CD4-positive, CD25-positive, alpha-beta regulatory T cell (primary cell): ENCODE measurements around the gene MAP1LC3A. TPM values are rescaled to one million over a fixed set of nuclear protein-coding genes. Genes with fewer than 3 reads are reported as not detected.

Experiments used
- ATAC-seq, 2 donors: fragments of 150-1000 bp; cut with Tn5 transposase; one replicate each; pipeline ENCODE4 v1.10.0; 2021; ENCODE audit warnings: low read depth in 2 of 2, moderate number of reproducible peaks in 2 of 2, moderate library complexity in 1 of 2
- DNase-seq, 3 donors: peaks; one replicate each; pipeline versions ENCODE4 v3.0.0 to v3.0.0-alpha.2; 2012 to 2022; ENCODE audit warnings: mixed read lengths in 1 of 3
- H3K27ac ChIP-seq: one replicate; pipeline ENCODE4 v1.7.0; 2013; ENCODE audit warnings: mild to moderate bottlenecking, low read length; ENCODE audit not compliant: insufficient read depth, poor library complexity, severe bottlenecking
- H3K27me3 ChIP-seq: one replicate; pipeline ENCODE4 v1.7.0; 2013; ENCODE audit warnings: low read length; ENCODE audit not compliant: control insufficient read depth, insufficient read depth
- H3K36me3 ChIP-seq: one replicate; pipeline ENCODE4 v1.7.0; 2013; ENCODE audit warnings: mild to moderate bottlenecking, low read length, moderate library complexity; ENCODE audit not compliant: control insufficient read depth, insufficient read depth
- H3K4me1 ChIP-seq: 2 replicates; pipeline ENCODE4 v1.7.0; 2013; ENCODE audit warnings: mild to moderate bottlenecking, low read length; ENCODE audit not compliant: insufficient read depth, control insufficient read depth, poor library complexity, severe bottlenecking
- H3K4me3 ChIP-seq: one replicate; pipeline ENCODE4 v1.7.0; 2013; ENCODE audit warnings: low read depth, mild to moderate bottlenecking, low read length, moderate library complexity
- H3K9me3 ChIP-seq, 2 experiments: 1 replicate in 1 of 2; 2 replicates in 1 of 2; pipeline ENCODE4 v1.7.0; 2013; ENCODE audit warnings: low read length in 2 of 2, mild to moderate bottlenecking in 1 of 2, moderate library complexity in 1 of 2; ENCODE audit not compliant: control insufficient read depth in 2 of 2
- H3K27ac Mint-ChIP-seq, 3 donors: one replicate each; pipeline ENCODE4 v1.8.0; 2020 to 2022; ENCODE audit warnings: mild to moderate bottlenecking in 3 of 3, mixed read lengths in 3 of 3, moderate library complexity in 2 of 3
- H3K27me3 Mint-ChIP-seq: one replicate; pipeline ENCODE4 v1.8.0; 2022; ENCODE audit warnings: mild to moderate bottlenecking, mixed read lengths
- H3K36me3 Mint-ChIP-seq: one replicate; pipeline ENCODE4 v1.8.0; 2020; ENCODE audit warnings: mixed read lengths
- H3K4me1 Mint-ChIP-seq, 4 donors: one replicate each; pipeline ENCODE4 v1.8.0; 2020 to 2022; ENCODE audit warnings: mixed read lengths in 4 of 4, mild to moderate bottlenecking in 1 of 4
- H3K4me3 Mint-ChIP-seq, 4 donors: one replicate each; pipeline ENCODE4 v1.8.0; 2020 to 2022; ENCODE audit warnings: mild to moderate bottlenecking in 4 of 4, mixed read lengths in 4 of 4, moderate library complexity in 3 of 4
- H3K9me3 Mint-ChIP-seq, 7 donors: one replicate each; pipeline ENCODE4 v1.8.0; 2020 to 2022; ENCODE audit warnings: mixed read lengths in 7 of 7, mild to moderate bottlenecking in 3 of 7, moderate library complexity in 2 of 7
- polyA plus RNA-seq, 4 donors: library from polyadenylated mRNA; unstranded; fragments of 300-500 nt; fragmentation: Illumina TruSeq; gene quantifications; one replicate each; pipeline ENCODE4 v1.2.3, GENCODE V29; 2021
- total RNA-seq: library from RNA; stranded (reverse); gene quantifications from one replicate; pipeline ENCODE4 v1.2.3, GENCODE V29; 2022

The MAP1LC3A gene
- total and polyA plus RNA-seq, 5 donors from 2014 or later: 3.9 to 23.9 (median 6.0) TPM

- Mint-ChIP-seq H3K27me3 (no peaks in the 10 kb centered on the region), H3K4me3 (no peak overlapping the region), H3K27ac (no peak overlapping the region), H3K9me3 (no peaks in the 10 kb centered on the region), H3K4me1 (peaks cover 8 to 18% (median 12%) of the 10 kb centered on the region in 4 donors), H3K36me3 (peaks cover 25% of the 10 kb centered on the region)
- DNase-seq (no peak), ATAC-seq (no peak)
- peaks cover 4% of the 10 kb centered on the region for H3K4me1 ChIP-seq
- no peak overlapping the region for H3K27ac ChIP-seq
- H3K9me3 ChIP-seq: no peaks in the 10 kb centered on the region
- no peak overlapping the region for H3K4me3 ChIP-seq
- peaks cover 9% of the 10 kb centered on the region for H3K36me3 ChIP-seq
- no peaks in the 10 kb centered on the region for H3K27me3 ChIP-seq
Observed at GRCh38 chr20:34574426-34574825, 15.9 kb downstream of the MAP1LC3A start.

- no peaks in the 10 kb centered on the region for H3K9me3 Mint-ChIP-seq
- H3K27me3 Mint-ChIP-seq: no peaks in the 10 kb centered on the region
- H3K27ac Mint-ChIP-seq: peak overlapping the region in 1 of 3 donors; percentile 35
Observed at GRCh38 chr20:34574861-34575260, 16.3 kb downstream of the MAP1LC3A start.

GRCh38 chr20:34575271-34575670, 16.8 kb downstream of the MAP1LC3A start:
- no peaks in the 10 kb centered on the region for H3K27me3 ChIP-seq
- Mint-ChIP-seq H3K27me3 (no peaks in the 10 kb centered on the region), H3K9me3 (no peaks in the 10 kb centered on the region), H3K27ac (no peak overlapping the region), H3K4me1 (peaks cover 17 to 27% (median 20%) of the 10 kb centered on the region in 4 donors), H3K4me3 (no peak overlapping the region), H3K36me3 (peaks cover 25% of the 10 kb centered on the region)
- H3K9me3 ChIP-seq: no peaks in the 10 kb centered on the region
- peaks cover 9% of the 10 kb centered on the region for H3K36me3 ChIP-seq
- no peak overlapping the region for H3K27ac ChIP-seq
- H3K4me3 ChIP-seq: no peak overlapping the region
- ATAC-seq (no peak), DNase-seq (no peak)
- peaks cover 13% of the 10 kb centered on the region for H3K4me1 ChIP-seq

More at GRCh38 chr20:34574861-34575260, 16.3 kb downstream of the MAP1LC3A start:
- no peak for ATAC-seq
- H3K4me3 ChIP-seq: no peak overlapping the region
- H3K27ac ChIP-seq: no peak overlapping the region
- peaks cover 9% of the 10 kb centered on the region for H3K36me3 ChIP-seq
- Mint-ChIP-seq H3K36me3 (peaks cover 25% of the 10 kb centered on the region), H3K4me3 (no peak overlapping the region), H3K4me1 (peaks cover 13 to 23% (median 16%) of the 10 kb centered on the region in 4 donors)
- no peaks in the 10 kb centered on the region for H3K9me3 ChIP-seq
- no peaks in the 10 kb centered on the region for H3K27me3 ChIP-seq
- no peak for DNase-seq
- H3K4me1 ChIP-seq: peaks cover 8% of the 10 kb centered on the region

- DNase-seq: no peak
- Mint-ChIP-seq H3K4me1 (peaks cover 22 to 31% (median 24%) of the 10 kb centered on the region in 4 donors), H3K9me3 (no peaks in the 10 kb centered on the region), H3K4me3 (no peak overlapping the region), H3K36me3 (peaks cover 24% of the 10 kb centered on the region), H3K27ac (peak overlapping the region in 1 of 3 donors; percentile 51), H3K27me3 (no peaks in the 10 kb centered on the region)
- Histone ChIP-seq H3K9me3 (no peaks in the 10 kb centered on the region), H3K27ac (no peak overlapping the region), H3K4me1 (peaks cover 17% of the 10 kb centered on the region), H3K4me3 (no peak overlapping the region), H3K27me3 (no peaks in the 10 kb centered on the region), H3K36me3 (peaks cover 9% of the 10 kb centered on the region)
- no peak for ATAC-seq
Observed at GRCh38 chr20:34575756-34576155, 17.2 kb downstream of the MAP1LC3A start.

- peaks cover 7% of the 10 kb centered on the region for H3K36me3 ChIP-seq
Observed at GRCh38 chr20:34577061-34577460, 18.5 kb downstream of the MAP1LC3A start.

GRCh38 chr20:34578025-34578424, 19.5 kb downstream of the MAP1LC3A start:
- Histone ChIP-seq H3K27ac (no peak overlapping the region), H3K9me3 (no peaks in the 10 kb centered on the region), H3K27me3 (no peaks in the 10 kb centered on the region), H3K36me3 (peaks cover 7% of the 10 kb centered on the region), H3K4me3 (no peak overlapping the region), H3K4me1 (peaks cover 31% of the 10 kb centered on the region)
- DNase-seq (no peak), ATAC-seq (no peak)
- peaks cover 18 to 40% (median 28%) of the 10 kb centered on the region in 4 donors for H3K4me1 Mint-ChIP-seq
- no peaks in the 10 kb centered on the region for H3K27me3 Mint-ChIP-seq
- no peak overlapping the region for H3K4me3 Mint-ChIP-seq
- H3K27ac Mint-ChIP-seq: peak overlapping the region in 2 of 3 donors; percentile 81 to 83
- peaks cover 19% of the 10 kb centered on the region for H3K36me3 Mint-ChIP-seq
- no peaks in the 10 kb centered on the region for H3K9me3 Mint-ChIP-seq

More at GRCh38 chr20:34577061-34577460, 18.5 kb downstream of the MAP1LC3A start:
- Histone ChIP-seq H3K27ac (no peak overlapping the region), H3K9me3 (no peaks in the 10 kb centered on the region), H3K4me1 (peaks cover 29% of the 10 kb centered on the region), H3K27me3 (no peaks in the 10 kb centered on the region), H3K4me3 (no peak overlapping the region)
- Mint-ChIP-seq H3K4me3 (no peak overlapping the region), H3K9me3 (no peaks in the 10 kb centered on the region), H3K27me3 (no peaks in the 10 kb centered on the region), H3K4me1 (peaks cover 19 to 36% (median 26%) of the 10 kb centered on the region in 4 donors), H3K27ac (no peak overlapping the region), H3K36me3 (peaks cover 19% of the 10 kb centered on the region)
- DNase-seq: no peak
- ATAC-seq: no peak

GRCh38 chr20:34578521-34578920, 20.0 kb downstream of the MAP1LC3A start:
- DNase-seq: no peak
- Mint-ChIP-seq H3K4me1 (peaks cover 14 to 40% (median 28%) of the 10 kb centered on the region in 4 donors), H3K27me3 (no peaks in the 10 kb centered on the region), H3K27ac (peak overlapping the region in 2 of 3 donors; percentile 81 to 83), H3K36me3 (peaks cover 16% of the 10 kb centered on the region), H3K4me3 (no peak overlapping the region), H3K9me3 (no peaks in the 10 kb centered on the region)
- Histone ChIP-seq H3K36me3 (peaks cover 4% of the 10 kb centered on the region), H3K4me1 (peaks cover 31% of the 10 kb centered on the region), H3K4me3 (no peak overlapping the region), H3K27me3 (no peaks in the 10 kb centered on the region), H3K27ac (peak overlapping the region; percentile 14), H3K9me3 (no peaks in the 10 kb centered on the region)
- ATAC-seq: no peak
